Measurements from ENCODE around the gene VDAC2.

The VDAC2 gene

DNA sequence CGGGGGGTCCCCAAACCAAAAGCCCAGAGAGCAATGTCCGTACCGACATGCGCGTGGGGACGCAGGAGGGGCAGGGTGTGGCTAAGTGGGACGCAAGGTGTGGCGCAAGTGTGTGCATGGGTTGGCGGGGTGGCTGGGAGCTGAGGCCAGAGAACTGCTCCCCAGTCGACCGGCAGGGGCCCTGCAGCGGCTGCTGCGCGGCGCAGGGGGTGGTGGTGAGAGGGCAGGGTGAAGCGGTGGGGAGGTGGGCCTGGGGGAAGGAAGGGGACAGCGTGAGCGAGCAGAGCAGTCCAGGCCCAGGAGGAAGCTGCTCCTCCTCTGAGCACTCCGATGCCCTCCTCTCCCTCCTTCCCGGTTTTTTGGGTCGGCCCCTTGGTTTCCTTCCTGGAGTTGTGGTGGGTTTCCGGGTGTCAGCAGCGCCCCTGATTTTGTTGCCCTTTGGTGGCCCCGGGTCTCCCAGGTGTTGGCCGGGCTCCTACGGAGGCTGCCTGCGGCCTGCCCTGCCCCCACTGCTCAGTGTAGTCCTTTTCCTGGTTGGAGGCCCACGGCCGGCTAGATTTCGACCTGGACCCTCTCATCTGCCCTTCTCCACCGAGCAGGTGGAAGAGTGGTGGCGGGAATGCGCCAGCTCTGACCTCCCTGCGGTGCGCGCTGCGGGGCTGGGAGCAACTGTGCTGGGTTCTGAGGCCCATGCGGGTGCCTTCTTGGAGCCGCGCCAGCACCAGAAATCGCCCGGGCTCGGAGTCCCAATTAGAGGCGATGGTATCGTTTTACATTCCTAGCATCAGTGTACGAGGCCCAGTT, 65.7 kb downstream of the VDAC2 start:
- Histone ChIP-seq H2AFZ (ENCODE audit: low read depth) (no peak overlapping the region), H3K4me1 (ENCODE audit: low read depth, poor library complexity, severe bottlenecking) (no peaks in the 10 kb centered on the region), H3K4me3 (IDR thresholded peaks at IDR 0.05; ENCODE audit: insufficient read depth, low read depth, low read length) (no peak overlapping the region), H4K20me1 (ENCODE audit: insufficient read depth) (no peaks in the 10 kb centered on the region), H3K9ac (no peak overlapping the region), H3K27ac (no peak overlapping the region), H3K79me2 (ENCODE audit: insufficient read depth, low read depth) (no peaks in the 10 kb centered on the region), H3K27me3 (ENCODE audit: insufficient read depth, low read depth) (no peaks in the 10 kb centered on the region), H3K36me3 (ENCODE audit: insufficient read depth) (no peaks in the 10 kb centered on the region), H3K4me2 (no peak overlapping the region)
- TF ChIP-seq CTCF (conservative IDR thresholded peaks at IDR 0.05; ENCODE audit: low read depth, low read length), result no peak

- Histone ChIP-seq H3K79me2 (ENCODE audit: insufficient read depth, low read depth) (no peaks in the 10 kb centered on the region), H3K4me1 (ENCODE audit: low read depth, poor library complexity, severe bottlenecking) (no peaks in the 10 kb centered on the region), H3K27ac (no peak overlapping the region), H3K27me3 (ENCODE audit: insufficient read depth, low read depth) (no peaks in the 10 kb centered on the region), H2AFZ (ENCODE audit: low read depth) (no peak overlapping the region), H3K36me3 (ENCODE audit: insufficient read depth) (no peaks in the 10 kb centered on the region), H3K9ac (no peak overlapping the region), H3K4me3 (IDR thresholded peaks at IDR 0.05; ENCODE audit: insufficient read depth, low read depth, low read length) (no peak overlapping the region), H3K4me2 (no peak overlapping the region), H4K20me1 (ENCODE audit: insufficient read depth) (no peaks in the 10 kb centered on the region)
- no peak for TF ChIP-seq CTCF (conservative IDR thresholded peaks at IDR 0.05; ENCODE audit: low read depth, low read length)
Observed at GRCh38 chr10:75280236-75280635, 69.6 kb downstream of the VDAC2 start.

Measured in KMS-11 (cell line).